ENCODE data around the gene BAIAP2. TPM values are rescaled to one million over a fixed set of nuclear protein-coding genes. Genes with fewer than 3 reads are reported as not detected.

Gene BAIAP2
- total RNA-seq, 1 donor from 2014 or later: 6.8 TPM

- ChIA-PET CTCF (no interaction called here), POLR2A (no interaction called here)
- Mint-ChIP-seq H3K27ac (no peak overlapping the region), H3K36me3 (ENCODE audit: low read depth) (no peaks in the 10 kb centered on the region), H3K27me3 (no peaks in the 10 kb centered on the region), H3K4me3 (no peak overlapping the region), H3K4me1 (no peaks in the 10 kb centered on the region), H3K9me3 (no peaks in the 10 kb centered on the region)
- intact Hi-C loops (cut with micrococcal nuclease): no loop called here
- no peak for ATAC-seq (ENCODE audit: low read depth)
- TF ChIP-seq CTCF (IDR thresholded peaks at IDR 0.05): no peak
- DNase-seq: no peak
Measured at GRCh38 chr17:81108220-81108619, 73.3 kb downstream of the BAIAP2 start.

GRCh38 chr17:81109957-81110356 is 75.0 kb downstream of the BAIAP2 start:
- no peak overlapping the region for H3K27ac Mint-ChIP-seq
- ATAC-seq (ENCODE audit: low read depth) (no peak), DNase-seq (no peak)
- ChIA-PET CTCF (no interaction called here), POLR2A (no interaction called here)
- H3K9me3 Mint-ChIP-seq: no peaks in the 10 kb centered on the region
- H3K27me3 Mint-ChIP-seq: no peaks in the 10 kb centered on the region
- H3K4me3 Mint-ChIP-seq: no peak overlapping the region
- no peaks in the 10 kb centered on the region for H3K36me3 Mint-ChIP-seq (ENCODE audit: low read depth)
- TF ChIP-seq CTCF (IDR thresholded peaks at IDR 0.05): no peak
- intact Hi-C loops (cut with micrococcal nuclease): no loop called here
- H3K4me1 Mint-ChIP-seq: no peaks in the 10 kb centered on the region

GRCh38 chr17:81110488-81111040 is 75.6 kb downstream of the BAIAP2 start:
- POLR2A ChIA-PET: no interaction called here
- H3K9me3 Mint-ChIP-seq: no peaks in the 10 kb centered on the region
- ATAC-seq (ENCODE audit: low read depth): no peak
- intact Hi-C loops (cut with micrococcal nuclease): no loop called here
- DNase-seq: no peak
- H3K27ac Mint-ChIP-seq: no peak overlapping the region
- no peaks in the 10 kb centered on the region for H3K4me1 Mint-ChIP-seq
- H3K27me3 Mint-ChIP-seq: no peaks in the 10 kb centered on the region
- H3K36me3 Mint-ChIP-seq (ENCODE audit: low read depth): no peaks in the 10 kb centered on the region
- CTCF ChIA-PET: no interaction called here
- no peak for TF ChIP-seq CTCF (IDR thresholded peaks at IDR 0.05)
- H3K4me3 Mint-ChIP-seq: no peak overlapping the region

- Mint-ChIP-seq H3K27ac (no peak overlapping the region), H3K9me3 (no peaks in the 10 kb centered on the region), H3K4me1 (no peaks in the 10 kb centered on the region), H3K4me3 (no peak overlapping the region), H3K36me3 (ENCODE audit: low read depth) (no peaks in the 10 kb centered on the region), H3K27me3 (no peaks in the 10 kb centered on the region)
- ChIA-PET POLR2A (no interaction called here), CTCF (no interaction called here)
- DNase-seq (no peak), ATAC-seq (ENCODE audit: low read depth) (no peak)
- intact Hi-C loops (cut with micrococcal nuclease): no loop called here
- TF ChIP-seq CTCF (IDR thresholded peaks at IDR 0.05): no peak
Measured at GRCh38 chr17:81111066-81111465, 76.1 kb downstream of the BAIAP2 start.

- no peak for ATAC-seq (ENCODE audit: low read depth)
- POLR2A ChIA-PET: interaction anchor here (0.5 kb wide), 1 partner anchor 107 kb away, joined by 5 read pairs; no protein-coding TSS in a partner anchor
- no peaks in the 10 kb centered on the region for H3K36me3 Mint-ChIP-seq (ENCODE audit: low read depth)
- H3K4me3 Mint-ChIP-seq: no peak overlapping the region
- no peak for DNase-seq
- H3K9me3 Mint-ChIP-seq: no peaks in the 10 kb centered on the region
- CTCF ChIA-PET: no interaction called here
- no peak overlapping the region for H3K27ac Mint-ChIP-seq
- intact Hi-C loops (cut with micrococcal nuclease): no loop called here
- H3K27me3 Mint-ChIP-seq: no peaks in the 10 kb centered on the region
- no peaks in the 10 kb centered on the region for H3K4me1 Mint-ChIP-seq
- TF ChIP-seq CTCF (IDR thresholded peaks at IDR 0.05): no peak
Measured at GRCh38 chr17:81112450-81112849, 77.5 kb downstream of the BAIAP2 start.

Measured in activated B cell treated with CpG ODN at 0.5 μM for 24 hours (primary cell).